ENCODE results near the gene TEX35. TPM values are rescaled to one million over a fixed set of nuclear protein-coding genes. Genes with fewer than 3 reads are reported as not detected.

Gene TEX35
- total and polyA plus RNA-seq, 4 donors, result not detected

GRCh38 chr1:178477841-178478240, 35.1 kb upstream of the TEX35 start (continued):
- TF ChIP-seq CTCF (IDR thresholded peaks at IDR 0.05; ENCODE audit: low read depth, low read length, missing input control), result no peak
- TF ChIP-seq JUND (IDR thresholded peaks at IDR 0.05), result no peak
- no peak for TF ChIP-seq HNF4A (conservative IDR thresholded peaks at IDR 0.05)
- TF ChIP-seq FOXA2 (IDR thresholded peaks at IDR 0.05), result no peak
- TF ChIP-seq YY1 (IDR thresholded peaks at IDR 0.05), result no peak

GRCh38 chr1:178483251-178483957, 29.5 kb upstream of the TEX35 start:
- Histone ChIP-seq H3K9ac (ENCODE audit: low read depth in 1 of 2, low read length in 2 of 2) (no peak overlapping the region), H3K4me1 (ENCODE audit: control insufficient read depth in 4 of 4, insufficient read depth in 4 of 4, low read length in 3 of 4) (peaks cover 0 to 4% (median 1%) of the 10 kb centered on the region in 4 donors), H3K9me3 (ENCODE audit: control insufficient read depth in 4 of 4, low read length in 3 of 4) (no peaks in the 10 kb centered on the region), H3K27ac (ENCODE audit: low read depth in 1 of 2, low read length in 2 of 2) (no peak overlapping the region), H3K36me3 (ENCODE audit: control insufficient read depth in 4 of 4, insufficient read depth in 3 of 4, low read depth in 1 of 4, low read length in 3 of 4) (no peaks in the 10 kb centered on the region), H3K4me3 (ENCODE audit: low read depth in 1 of 3, low read length in 3 of 3) (no peak overlapping the region), H3K27me3 (ENCODE audit: control insufficient read depth in 4 of 4, insufficient read depth in 4 of 4, low read length in 3 of 4) (no peaks in the 10 kb centered on the region)
- no peak for DNase-seq (ENCODE audit: low spot score)
- 92% methylated on average over 5 of the region's 5 CpGs for WGBS
- TF ChIP-seq HNF4A (conservative IDR thresholded peaks at IDR 0.05) (no peak), YY1 (IDR thresholded peaks at IDR 0.05) (no peak), FOXA2 (IDR thresholded peaks at IDR 0.05) (no peak), JUND (IDR thresholded peaks at IDR 0.05) (no peak), RXRA (IDR thresholded peaks at IDR 0.05) (no peak), REST (IDR thresholded peaks at IDR 0.05) (no peak), NR2F2 (IDR thresholded peaks at IDR 0.05) (no peak), SP1 (IDR thresholded peaks at IDR 0.05) (no peak), CTCF (IDR thresholded peaks at IDR 0.05; ENCODE audit: low read depth, low read length, missing input control) (no peak), TAF1 (conservative IDR thresholded peaks at IDR 0.05) (no peak), MAX (IDR thresholded peaks at IDR 0.05) (no peak), GABPA (IDR thresholded peaks at IDR 0.05 in 1 of 2, conservative IDR thresholded peaks at IDR 0.05 in 1 of 2) (no peak), ZBTB33 (IDR thresholded peaks at IDR 0.05) (no peak), FOXA1 (IDR thresholded peaks at IDR 0.05) (no peak)
